HG03064 (cell line): ENCODE results near the gene RYR3.

Experiments used
- ATAC-seq: cut with Tn5 transposase; IDR thresholded peaks from one replicate; pipeline ENCODE4 v1.9.1; 2021; ENCODE audit warnings: low read depth; ENCODE audit not compliant: unreplicated experiment

Gene RYR3

DNA sequence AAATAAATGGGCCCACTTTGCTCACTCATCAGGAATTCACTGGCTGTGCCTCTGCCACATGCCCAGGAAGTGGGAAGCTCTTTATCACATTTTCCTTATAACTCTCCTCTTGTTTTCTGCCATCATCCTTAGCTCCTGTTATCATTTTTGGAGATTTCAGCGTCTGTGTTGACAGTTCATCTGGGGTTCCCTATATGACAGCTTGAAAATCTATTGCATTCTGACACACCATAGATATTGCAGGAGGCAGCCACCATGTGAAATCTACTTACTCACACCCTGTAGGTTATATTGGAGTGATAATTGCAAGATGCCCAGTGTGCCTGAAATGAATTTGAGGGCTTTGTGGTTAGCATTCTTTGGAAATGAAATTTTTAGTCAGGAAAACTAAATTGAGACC, 132.9 kb downstream of the RYR3 start:
- ATAC-seq, result no peak

DNA sequence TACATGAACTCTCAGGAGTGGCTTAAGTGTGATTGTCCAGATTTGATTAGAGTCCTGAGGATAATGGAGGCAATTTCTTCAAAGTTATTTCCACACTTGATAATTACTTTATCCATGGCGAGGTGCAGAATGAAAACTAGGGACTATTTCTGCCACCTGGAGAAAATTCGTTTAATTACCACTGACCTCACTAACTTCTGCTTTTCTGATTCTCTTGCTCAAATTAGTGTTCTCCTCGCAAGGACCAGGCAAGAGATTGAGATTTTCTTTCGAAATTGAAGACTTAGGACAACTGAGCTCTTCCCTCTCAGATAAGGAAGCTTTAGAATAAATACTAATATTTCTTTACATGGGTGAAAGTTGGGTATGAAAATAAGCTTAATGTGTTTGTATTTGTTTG, 135.2 kb downstream of the RYR3 start:
- no peak for ATAC-seq

DNA sequence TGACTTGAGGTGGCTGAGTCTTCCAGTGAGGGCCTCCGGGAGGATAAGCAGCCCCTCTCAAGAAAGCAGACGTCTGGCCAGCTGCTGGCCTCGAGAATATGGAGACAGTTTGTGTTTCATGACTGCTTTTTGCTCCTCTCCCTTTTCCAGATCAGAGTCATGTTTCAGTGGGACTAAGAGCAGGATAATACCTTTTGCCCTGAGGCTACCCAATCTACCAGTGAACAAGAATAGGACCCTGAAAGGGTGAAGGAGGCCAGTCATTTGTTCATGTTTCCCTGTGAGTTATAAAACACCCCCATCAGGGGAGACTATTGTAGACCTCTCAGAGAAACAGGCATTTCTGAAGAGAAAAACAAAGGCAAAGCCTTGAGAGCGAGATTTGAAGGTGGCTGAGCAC, 137.4 kb downstream of the RYR3 start:
- no peak for ATAC-seq

DNA sequence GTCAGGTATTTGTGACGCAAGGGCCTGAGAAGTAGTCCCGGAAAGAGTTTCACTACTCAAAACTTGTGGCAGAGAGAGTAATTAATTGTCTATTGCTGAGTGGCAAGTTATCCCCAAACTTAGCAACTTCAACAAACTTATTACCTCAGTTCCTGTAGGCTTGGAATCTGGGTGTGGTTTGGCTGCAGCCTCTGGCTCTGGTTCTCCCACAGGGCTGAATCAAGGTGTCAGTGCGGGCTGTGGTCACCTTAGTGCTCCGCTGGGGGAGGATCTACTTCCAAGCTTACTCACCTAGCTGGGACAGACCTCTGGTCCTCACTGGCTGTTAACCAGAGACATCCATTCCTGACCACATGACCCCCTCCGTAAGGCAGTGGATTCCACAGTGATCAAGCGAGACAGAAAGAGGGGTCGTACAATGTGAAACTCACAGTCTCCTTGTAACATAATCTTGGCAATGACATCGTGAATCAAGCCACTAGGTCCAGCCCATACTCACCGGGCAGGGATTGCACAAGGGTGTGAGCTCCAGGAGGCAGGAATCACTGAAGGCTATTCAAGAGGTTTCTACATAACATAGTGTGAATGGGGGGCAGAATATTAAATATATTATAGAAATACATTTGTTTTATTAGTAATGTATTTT, 138.3 kb downstream of the RYR3 start:
- no peak for ATAC-seq

DNA sequence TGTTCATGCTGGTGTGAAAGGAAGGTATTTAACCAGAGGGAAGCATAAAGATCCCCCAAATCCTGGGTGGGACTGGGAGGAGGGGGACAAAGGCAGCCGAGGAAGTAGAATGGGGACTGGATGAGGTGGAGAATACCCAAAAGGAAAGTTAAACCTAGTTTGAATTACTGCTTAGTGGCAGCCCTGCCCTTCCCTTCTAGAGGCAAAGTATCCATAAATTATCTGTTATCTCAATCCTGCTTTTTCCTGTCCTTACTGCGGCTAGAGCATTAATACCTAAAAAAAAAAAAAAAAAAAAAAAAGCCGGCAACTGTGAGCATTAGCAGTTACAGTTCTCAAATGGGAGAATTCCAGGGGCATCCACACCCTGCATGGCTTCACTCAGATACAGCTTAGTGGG, 139.0 kb downstream of the RYR3 start:
- no peak for ATAC-seq

DNA sequence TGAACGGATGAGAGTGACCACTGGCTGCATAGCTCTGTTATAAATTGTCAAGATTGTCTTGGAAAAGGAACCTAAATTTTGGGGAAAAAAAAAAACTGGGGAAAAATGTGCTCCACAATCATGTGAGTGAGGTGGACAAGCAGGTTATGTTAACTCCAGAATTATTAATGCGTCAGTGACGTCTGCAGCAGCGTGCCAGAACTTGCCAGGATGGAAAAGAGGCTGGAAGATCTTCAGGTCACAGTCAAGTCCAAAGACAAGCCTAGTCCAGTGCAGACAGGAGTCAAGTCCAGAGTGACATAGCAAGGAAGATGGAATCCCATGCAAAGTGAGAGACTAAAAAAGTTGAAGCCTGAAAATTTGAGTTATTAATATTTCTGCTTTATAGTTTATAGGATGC, 140.6 kb downstream of the RYR3 start:
- ATAC-seq, result no peak

DNA sequence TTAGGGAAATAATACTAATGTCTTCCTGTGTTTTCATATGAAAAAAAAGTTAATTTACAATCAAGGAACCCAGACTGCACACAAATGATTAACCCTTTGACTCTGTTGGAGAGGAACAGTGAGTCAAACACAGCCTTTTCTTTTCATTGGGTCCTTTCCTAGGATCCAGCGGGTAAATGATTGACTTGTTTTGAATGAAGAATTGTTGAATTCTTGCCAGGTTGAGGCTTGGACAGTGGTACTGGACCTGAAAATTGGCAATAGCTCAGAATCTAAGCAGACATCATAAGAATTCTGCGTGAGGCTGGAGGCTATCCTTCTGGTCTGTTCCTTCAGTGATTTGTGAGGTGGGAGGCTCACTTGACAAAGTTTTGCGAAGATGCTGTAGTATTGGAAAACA, 143.0 kb downstream of the RYR3 start:
- no peak for ATAC-seq

DNA sequence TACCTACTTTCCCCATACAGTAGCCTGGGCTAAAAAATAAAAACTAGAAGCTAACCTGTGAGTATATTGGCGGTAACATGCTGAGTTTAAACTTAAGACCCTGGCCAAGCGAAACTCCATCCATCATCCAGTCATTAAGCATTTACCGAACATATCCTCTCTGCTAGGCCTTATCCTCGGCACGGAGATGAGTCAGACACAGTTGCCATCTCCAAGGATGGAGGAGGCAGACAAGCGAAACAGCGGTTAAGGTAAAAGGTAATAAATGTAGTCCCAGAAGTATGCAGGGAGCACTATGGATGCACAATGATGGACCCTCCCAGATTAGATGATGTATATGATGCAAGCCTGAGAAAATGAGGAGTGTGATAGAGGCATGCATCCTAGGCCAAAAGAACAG, 143.6 kb downstream of the RYR3 start:
- ATAC-seq, result no peak

DNA sequence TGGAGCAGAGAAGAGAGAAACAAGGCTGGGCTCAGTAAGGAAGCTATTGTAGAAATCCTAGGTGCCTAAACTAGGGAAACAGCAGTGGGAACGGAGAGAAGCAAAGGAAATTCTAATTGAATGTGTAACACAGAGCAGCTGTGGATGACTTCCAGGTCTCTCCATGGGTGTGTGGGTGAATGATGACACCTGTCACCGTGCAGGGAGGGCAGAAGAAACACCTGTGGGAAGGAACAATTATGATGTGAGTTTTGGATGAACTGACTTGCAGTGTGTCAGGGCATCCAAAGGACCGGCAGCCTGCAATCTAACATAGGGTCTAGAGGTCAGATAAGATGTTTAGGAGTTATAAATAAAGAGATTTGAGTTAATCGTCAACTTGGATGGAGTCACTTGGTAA, 144.2 kb downstream of the RYR3 start:
- ATAC-seq, result no peak

DNA sequence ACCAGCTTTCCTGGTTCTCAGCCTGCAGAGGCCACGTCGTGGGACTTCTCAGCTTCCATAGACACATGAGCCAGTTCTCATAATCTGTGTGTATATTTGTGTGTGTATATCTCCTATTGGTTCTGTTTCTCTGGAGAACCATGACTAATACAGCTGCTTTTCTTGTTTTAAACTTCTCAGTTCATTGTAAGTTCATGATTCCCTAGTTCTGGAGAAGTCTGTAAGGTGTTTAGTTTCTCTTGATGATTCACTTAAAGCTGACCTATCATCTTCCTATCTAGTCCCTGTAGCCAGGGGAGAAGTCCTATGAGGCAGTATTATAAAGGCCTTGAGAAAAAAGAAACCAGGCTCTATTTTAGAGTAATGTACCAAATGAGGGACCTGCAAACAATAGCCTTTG, 147.7 kb downstream of the RYR3 start:
- no peak for ATAC-seq

DNA sequence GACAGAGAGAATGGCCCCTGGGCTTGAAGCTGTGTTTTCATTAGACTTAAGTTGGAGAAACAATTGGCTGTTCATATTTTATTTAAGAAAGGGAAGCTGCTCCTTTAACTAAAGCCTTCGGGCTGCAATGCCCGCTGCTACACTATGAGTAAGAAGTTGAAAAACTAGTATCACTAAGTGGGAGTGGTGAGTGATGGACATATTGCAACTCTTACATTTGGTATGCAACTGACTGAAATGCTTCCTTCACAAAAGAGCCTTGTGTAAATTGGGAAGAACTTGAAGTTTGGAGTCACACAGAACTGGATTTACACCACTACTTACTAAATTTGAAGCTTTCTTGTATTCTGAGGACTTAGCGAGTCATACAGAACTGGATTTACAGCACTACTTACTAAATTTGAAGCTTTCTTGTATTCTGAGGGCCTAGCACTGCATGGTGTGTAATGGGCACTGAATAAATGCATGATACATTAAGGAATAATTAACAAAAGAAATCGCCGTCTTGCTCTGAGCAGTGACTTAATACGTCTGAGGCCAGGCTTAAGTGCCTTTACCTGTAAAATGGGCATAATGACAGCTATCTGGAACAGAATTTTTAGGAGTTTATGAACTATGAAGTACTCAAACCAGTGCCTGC, 149.5 kb downstream of the RYR3 start:
- no peak for ATAC-seq

DNA sequence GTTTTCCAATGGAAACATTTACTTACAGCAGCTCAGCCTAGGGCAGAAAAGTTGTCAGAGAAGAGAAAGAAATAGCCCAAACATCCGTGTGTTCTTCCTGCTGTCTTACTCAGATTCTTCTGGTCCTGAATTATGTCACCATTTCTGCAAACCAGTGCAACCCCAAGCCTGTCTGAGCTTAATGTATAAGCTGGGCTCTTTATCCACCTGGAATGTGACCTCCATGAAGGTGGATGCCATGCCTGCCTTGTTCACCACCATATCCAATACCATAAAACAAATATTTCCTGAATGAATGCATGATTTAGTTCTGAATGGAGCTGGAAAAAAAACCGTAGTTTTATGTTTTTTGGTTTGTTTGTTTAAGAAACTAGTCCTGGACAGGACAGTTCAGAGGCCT, 150.9 kb downstream of the RYR3 start:
- ATAC-seq, result no peak

DNA sequence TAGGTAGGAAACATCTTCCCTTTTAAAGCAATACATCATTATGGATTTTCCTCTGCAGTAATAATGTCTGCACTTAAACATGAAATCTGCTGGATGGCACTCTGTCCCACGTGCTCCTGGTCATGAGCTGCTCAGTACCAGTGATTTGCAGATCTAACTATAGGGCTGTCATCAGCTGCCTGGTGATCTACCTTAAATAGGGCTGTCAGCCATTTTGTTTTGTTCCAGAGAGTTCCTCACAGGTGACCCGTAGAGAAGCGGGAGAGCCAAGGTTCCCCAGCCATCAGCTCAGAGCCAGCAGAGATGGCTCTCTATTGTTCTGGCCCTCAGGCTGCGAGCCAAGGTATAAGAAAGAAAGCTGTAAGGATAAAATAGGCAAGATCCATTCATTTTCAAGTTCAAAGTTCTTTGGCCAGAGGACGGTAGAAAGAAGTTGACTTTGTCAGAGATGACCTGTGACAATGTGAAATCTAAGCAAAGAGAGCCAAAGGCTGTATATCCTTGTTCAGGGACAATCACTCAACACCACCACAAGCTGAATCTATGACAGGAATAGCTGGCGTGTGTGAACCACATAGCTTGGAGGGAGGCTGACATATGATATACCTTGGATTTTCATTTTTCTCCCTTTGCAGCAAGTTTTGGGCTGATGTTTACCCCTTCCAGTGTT, 156.5 kb downstream of the RYR3 start:
- no peak for ATAC-seq

DNA sequence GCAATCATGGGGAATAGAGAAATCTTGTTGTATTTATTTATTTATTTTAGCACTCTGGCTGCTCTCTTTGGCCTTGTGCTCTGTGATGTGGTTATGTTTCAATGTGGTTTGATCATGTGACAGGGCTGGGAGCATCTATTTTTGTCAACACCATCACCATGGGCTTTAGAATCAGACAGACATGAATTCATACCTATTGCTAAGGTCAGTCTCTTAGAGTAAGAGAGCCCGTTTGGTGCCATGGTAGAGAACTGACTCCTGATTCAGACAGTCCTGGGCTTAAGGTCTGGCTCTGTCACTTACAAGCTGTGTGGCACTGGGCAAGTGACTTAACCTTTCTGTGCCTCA, 157.0 kb downstream of the RYR3 start:
- ATAC-seq, result no peak

DNA sequence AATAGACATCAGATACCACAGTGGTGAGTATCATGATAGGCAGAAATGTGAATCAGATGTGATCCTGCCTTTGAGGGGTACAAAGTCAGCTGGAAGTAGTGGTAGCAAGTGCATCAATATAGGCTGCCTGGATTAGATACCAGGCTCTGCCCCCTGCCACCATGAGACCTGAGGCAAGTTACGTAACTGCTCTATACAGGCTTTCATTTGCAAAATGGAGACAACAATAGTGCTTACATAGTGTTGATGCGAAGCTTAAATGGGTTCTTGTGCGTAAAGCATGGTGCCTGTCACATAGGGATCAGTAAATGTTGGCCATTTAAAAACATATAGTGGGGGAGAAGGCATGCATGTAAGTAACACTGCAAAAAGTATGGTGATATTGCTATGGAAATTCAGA, 158.0 kb downstream of the RYR3 start:
- ATAC-seq, result no peak

DNA sequence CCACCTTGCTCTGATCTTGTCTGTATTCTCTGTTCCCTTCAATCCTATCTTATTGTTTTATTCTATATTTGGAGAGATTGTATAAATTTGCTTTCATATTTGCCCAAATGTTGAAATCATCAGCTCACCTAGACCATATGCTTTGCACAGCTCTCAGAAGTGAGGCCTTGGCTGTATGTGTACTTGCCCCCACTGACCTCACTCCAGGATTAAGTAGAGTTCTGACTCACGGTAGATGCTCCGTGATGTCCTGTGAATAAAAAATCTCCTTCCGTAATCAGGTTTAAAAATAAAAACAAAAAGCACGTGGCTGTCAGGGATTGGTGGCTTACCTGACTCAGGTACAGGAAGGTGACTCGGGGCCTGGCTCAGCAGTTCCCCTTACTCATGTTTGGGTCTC, 162.2 kb downstream of the RYR3 start:
- no peak for ATAC-seq

DNA sequence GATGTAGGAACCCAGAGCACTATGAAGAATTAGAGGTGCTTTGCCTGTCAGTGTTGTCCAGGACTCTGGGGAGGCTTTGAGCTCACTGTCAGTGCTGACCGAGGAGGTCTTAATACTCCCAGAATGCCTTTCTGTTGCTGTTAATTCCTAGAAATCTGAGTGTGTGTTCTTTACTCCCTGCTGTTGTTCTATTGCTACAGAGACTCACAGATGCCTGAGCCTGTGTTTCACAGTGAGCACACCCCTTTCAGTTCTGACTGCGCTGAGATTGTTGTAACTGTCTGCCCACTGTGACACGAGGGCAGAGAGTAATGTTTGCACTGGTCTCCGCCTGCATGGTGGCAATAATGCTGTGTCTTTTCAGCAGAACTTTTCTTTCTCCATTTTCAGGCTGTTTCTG, 162.9 kb downstream of the RYR3 start:
- ATAC-seq, result no peak

DNA sequence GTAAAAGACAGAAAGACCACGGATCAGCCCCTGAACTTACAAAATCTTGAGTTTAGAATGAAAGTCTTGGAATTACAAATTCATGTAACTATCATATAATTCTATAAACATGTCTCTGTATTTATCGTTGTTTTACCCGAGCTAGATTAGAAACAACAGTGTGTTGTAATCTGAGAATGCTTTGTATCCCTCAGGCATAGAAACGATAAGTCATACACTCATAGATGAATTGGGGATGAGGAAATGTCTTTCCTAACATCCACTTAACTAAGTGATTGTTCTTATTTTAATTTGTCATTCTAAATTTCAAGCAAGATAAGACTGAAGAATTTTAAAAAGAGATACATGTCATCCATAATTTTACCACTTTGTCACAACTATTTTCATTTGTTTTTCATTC, 165.3 kb downstream of the RYR3 start:
- no peak for ATAC-seq

DNA sequence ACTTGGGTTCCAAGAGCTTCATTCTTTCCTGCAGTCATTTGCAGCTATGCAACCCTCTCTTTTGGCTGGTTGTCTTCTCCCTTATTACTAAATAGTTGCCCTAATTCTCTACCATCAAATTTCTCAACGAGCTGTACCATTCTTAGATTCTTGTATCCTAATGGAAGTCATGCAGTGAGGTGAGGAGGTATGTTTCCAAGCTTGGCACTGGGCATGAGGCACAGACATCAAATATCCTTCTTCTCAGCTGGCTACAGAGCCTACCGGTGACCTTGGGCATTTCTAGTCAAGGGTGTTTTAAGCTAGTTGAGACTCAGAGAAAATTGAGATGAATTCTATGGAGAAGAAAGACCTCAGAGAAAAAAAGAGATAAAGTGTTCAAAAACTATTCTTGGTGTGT, 166.1 kb downstream of the RYR3 start:
- no peak for ATAC-seq

DNA sequence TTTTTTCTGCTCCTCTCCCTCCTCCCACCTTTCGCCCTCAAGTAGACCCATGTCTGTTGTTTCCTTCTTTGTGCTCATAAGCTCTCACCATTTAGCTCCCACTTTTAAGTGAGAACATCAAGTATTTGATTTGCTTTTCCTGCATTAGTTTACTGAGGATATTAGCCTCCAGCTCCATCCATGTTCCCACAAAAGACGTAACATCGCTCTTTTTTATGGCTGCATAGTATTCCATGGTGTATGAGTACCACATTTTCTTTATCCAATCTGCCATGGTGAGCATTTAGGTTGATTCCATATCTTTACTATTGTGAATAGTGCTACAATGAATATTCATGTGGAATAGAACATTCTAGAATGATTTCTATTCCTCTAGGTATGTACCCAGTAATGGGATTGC, 178.6 kb downstream of the RYR3 start:
- no peak for ATAC-seq

DNA sequence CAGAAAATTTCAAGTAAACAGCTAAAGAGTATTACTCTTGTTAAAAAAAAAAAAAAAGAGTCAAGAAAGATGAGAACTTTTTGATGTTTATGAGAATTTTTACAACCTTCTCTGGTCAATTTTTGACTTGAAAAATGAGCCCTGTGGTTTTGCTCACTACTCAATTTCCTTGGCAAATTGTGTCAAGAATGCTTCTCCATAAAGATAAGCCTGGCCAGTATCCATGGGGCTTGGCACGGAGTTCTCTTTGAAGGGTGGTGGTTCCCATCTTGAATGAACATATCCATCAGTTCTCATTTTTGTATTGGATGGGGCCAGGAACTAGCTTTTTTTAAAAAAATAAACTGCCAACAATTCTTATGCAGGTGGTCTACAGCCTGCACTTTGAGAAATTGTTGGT, 179.9 kb downstream of the RYR3 start:
- no peak for ATAC-seq

DNA sequence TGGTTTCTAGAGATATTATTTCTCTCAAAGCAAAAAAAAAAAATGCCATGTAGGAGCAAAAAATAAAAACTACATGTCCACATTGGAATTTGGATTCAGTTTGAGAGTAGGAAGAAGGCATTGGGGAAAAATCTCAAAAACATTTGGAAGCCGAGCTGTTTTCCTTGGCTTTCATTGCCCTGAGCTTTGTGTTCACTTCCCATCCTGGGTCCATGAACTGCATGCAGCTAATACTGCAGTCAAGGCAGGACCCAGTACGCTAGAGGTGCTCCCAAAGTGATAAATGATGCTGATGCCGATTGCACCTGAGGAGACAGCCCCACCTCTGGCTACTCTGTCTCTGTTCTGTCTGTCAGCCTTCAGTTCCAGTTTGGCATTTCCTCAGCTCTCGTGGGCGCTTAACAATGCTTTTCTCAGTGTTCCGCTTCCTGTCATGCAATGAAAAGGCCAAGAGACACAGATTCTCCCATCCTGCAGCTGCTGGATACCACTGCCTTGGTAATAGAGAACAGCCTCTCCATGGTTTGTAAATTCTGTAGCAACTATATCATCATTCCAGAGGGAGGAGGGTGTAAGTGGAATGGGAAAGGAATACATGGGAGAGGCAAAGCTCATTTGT, 181.8 kb downstream of the RYR3 start:
- ATAC-seq, result no peak
